ENCODE measurements around the gene GAPDH.

Gene GAPDH

DNA sequence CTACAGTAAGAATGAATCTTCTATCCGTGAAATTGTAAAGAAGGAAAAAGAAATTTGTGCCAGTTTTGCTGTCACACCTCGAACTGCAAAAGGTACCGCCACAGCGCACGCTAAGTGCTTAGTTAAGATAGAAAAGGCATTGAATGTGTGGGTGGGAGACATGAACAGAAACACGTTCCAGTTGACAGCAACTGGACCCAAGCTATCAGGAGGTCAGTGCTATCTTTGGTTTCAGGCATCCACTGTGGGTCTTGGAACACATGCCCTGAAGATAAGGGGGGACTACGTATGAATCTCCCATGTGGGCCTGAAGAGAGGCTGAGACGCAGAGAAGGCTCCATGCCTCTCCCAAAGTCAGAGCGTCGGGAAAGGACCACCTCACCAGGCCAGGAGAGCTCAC lies 11.7 kb downstream of the GAPDH start:
- Histone ChIP-seq H3K36me3 (ENCODE audit: insufficient read depth, low read length) (peaks cover 4% of the 10 kb centered on the region), H3K4me1 (ENCODE audit: insufficient read depth, low read length) (peaks cover 3% of the 10 kb centered on the region; the same call in 1 of the 2 replicates), H3K9me3 (ENCODE audit: control insufficient read depth, insufficient read depth, low read length) (no peaks in the 10 kb centered on the region; the same call in 1 of the 2 replicates), H3K9ac (ENCODE audit: low read depth, low read length) (no peak overlapping the region)

DNA sequence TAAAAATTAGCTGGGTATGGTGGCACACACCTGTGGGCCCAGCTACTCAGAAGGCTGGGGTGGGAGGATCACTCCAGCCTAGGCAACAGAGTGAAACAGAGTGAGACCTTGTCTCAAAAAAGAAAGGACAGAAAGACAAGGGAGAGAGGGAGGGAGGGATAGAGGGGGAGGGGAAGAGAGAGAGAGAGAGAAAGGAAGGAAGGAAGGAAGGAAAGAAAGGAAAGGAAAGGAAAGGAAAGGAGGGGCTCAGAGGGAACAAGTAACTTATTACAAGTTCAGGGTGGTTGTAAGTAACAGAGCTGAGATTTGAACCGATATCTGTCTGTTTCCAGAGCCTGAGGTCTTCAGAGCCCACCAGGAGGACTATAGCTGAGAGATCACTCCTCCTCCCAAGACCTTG lies 13.2 kb downstream of the GAPDH start:
- Histone ChIP-seq H3K36me3 (ENCODE audit: insufficient read depth, low read length) (peaks cover 4% of the 10 kb centered on the region), H3K9ac (ENCODE audit: low read depth, low read length) (no peak overlapping the region), H3K4me1 (ENCODE audit: insufficient read depth, low read length) (peaks cover 8% of the 10 kb centered on the region; the same call in 1 of the 2 replicates), H3K9me3 (ENCODE audit: control insufficient read depth, insufficient read depth, low read length) (no peaks in the 10 kb centered on the region; the same call in 1 of the 2 replicates)

DNA sequence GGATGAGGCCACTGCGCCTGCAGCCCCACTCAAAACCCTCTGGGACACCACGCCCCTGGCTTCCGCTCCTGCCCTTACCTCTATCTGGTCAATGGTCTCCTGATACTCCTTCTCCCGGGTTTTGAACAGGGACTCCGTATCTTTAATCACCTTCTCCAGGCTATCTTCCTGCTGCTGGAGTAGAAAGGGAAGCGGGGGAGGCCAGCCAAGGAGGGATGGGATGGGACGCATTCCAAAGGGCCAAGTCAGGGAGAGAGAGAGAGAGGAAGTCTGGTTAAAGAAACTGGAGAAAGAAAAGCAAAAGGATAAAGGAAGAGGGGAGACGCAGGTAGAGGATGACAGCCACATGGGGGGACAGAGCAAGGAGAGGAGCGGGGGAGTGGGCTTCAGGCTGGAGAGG lies 13.7 kb downstream of the GAPDH start:
- Histone ChIP-seq H3K9ac (ENCODE audit: low read depth, low read length) (no peak overlapping the region), H3K9me3 (ENCODE audit: control insufficient read depth, insufficient read depth, low read length) (no peaks in the 10 kb centered on the region; the same call in 1 of the 2 replicates), H3K36me3 (ENCODE audit: insufficient read depth, low read length) (peaks cover 4% of the 10 kb centered on the region; the same call in 1 of the 2 replicates), H3K4me1 (ENCODE audit: insufficient read depth, low read length) (peaks cover 8% of the 10 kb centered on the region; the same call in 1 of the 2 replicates)

DNA sequence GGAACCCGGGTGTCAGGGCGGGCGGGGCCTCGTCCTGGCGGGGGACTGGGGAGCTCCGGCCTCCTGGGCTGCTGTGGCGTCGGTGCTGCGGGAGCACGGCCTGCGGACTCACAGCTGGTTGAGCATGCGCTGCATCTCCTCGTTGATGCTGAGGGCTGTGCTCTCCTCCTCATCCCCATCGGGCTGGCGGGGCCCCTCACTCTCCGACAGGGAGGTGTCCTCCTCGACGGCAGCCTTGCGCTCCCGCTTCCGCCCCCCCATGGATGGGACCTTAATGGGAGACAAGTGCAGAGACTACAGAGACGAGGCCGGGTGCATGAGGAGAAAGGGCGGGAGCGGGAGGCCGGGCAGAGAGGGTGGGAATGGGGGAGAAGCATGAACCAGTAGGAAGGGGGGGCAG lies 14.2 kb downstream of the GAPDH start:
- peaks cover 4% of the 10 kb centered on the region; the same call in 1 of the 2 replicates for H3K36me3 ChIP-seq (ENCODE audit: insufficient read depth, low read length)
- no peak overlapping the region for H3K9ac ChIP-seq (ENCODE audit: low read depth, low read length)
- H3K4me1 ChIP-seq (ENCODE audit: insufficient read depth, low read length), result peaks cover 8% of the 10 kb centered on the region; the same call in 1 of the 2 replicates
- H3K9me3 ChIP-seq (ENCODE audit: control insufficient read depth, insufficient read depth, low read length), result no peaks in the 10 kb centered on the region; the same call in 1 of the 2 replicates

DNA sequence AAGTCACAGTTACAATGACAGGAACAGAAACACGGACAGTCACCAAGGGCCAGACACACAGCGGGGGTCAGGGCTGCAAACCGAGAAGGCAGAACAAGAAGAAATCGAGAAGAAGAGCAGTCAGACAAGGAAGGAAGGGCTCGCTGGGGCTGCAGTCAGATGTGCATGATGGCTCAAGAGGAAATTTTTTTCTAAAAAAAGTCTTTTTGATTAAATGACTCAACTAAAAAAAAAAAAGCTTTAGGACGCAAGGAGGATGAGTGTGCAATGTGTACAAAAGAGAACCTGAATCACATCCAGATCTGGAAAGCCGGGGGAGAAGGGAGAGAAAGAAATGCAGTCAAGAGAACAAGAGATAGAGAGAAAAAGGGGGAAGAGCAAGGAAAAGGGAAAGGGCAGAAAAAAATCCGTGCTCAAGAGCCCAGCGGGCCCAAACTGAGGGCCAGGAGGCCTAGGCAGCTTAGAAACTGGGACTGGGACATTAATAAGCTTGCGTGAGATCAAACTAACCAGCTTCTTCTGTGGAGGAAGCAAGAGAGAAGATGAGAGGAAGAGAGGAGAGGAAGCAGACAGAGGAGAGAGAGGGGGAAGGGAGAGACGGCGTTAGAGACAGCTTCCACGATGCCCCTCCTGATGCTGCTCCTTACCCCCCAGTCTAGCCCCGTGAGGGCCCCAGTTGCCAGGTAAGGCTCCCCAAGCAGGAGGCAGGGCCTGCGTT lies 14.8 kb downstream of the GAPDH start:
- peaks cover 4% of the 10 kb centered on the region; the same call in 1 of the 2 replicates for H3K36me3 ChIP-seq (ENCODE audit: insufficient read depth, low read length)
- peaks cover 8% of the 10 kb centered on the region; the same call in 1 of the 2 replicates for H3K4me1 ChIP-seq (ENCODE audit: insufficient read depth, low read length)
- no peak overlapping the region for H3K9ac ChIP-seq (ENCODE audit: low read depth, low read length)
- H3K9me3 ChIP-seq (ENCODE audit: control insufficient read depth, insufficient read depth, low read length), result no peaks in the 10 kb centered on the region; the same call in 1 of the 2 replicates

DNA sequence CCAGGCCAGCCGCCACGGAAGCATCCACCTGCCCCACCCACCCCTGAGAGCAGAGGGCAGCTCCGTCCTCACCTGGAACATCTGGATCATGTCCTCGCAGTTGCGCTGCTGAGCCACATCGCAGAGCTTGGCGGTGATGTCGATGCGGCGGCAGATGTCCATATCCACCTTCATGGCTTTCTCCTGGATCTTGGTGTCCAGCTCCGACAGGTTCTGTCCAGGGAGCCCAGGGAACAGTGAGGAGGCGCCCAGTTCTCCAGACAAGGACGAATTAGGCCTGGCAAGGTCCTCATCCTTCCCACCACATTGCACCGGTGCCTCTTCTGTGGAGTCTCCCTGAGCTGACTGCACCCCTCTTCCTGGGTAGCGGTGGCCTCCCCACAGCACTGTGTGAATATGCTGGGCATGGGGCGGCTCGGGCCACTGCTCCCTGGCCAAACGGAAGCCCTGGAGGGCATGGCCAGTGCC lies 15.4 kb downstream of the GAPDH start:
- no peak overlapping the region for H3K9ac ChIP-seq (ENCODE audit: low read depth, low read length)
- peaks cover under 1% of the 10 kb centered on the region; the same call in 1 of the 2 replicates for H3K36me3 ChIP-seq (ENCODE audit: insufficient read depth, low read length)
- H3K4me1 ChIP-seq (ENCODE audit: insufficient read depth, low read length), result peaks cover 8% of the 10 kb centered on the region; the same call in 1 of the 2 replicates
- no peaks in the 10 kb centered on the region for H3K9me3 ChIP-seq (ENCODE audit: control insufficient read depth, insufficient read depth, low read length)

DNA sequence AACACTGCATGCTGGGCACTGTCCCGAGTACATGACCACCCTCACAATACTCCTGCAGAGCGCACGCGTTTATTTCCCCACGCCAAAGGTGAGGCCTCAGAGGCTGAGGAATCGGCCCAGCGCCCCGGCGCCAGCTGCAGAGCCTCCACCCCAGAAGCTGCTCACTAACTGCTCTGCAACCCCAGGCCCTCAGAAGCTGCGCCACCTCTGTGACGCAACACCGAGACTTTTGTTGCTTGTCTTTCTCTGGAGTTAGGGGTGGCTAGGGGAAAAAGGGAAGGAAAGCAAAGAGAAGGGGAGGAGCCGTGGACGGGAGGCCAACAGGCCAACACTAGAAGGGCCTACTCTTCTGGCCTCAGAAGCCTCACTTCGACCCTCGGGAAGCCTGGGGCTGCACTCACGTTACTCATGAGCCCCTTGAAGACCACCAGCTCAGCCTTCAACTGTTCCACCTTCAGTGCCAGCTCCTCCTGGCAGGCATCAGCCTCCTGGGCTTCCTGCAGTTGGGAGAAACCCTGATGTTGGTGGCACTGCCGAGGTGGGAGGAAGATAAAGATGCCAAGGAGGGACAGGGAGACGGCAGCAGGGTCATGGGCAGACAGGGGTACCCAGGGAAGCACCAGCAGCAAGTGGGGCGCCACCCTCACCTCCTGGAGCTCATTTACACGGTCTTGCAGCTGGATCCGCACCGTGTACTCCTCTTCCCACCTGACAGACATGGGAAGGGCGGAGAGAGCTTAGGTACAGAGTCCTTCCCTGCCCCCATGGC lies 16.2 kb downstream of the GAPDH start:
- Histone ChIP-seq H3K36me3 (ENCODE audit: insufficient read depth, low read length) (no peaks in the 10 kb centered on the region), H3K9ac (ENCODE audit: low read depth, low read length) (no peak overlapping the region), H3K9me3 (ENCODE audit: control insufficient read depth, insufficient read depth, low read length) (no peaks in the 10 kb centered on the region), H3K4me1 (ENCODE audit: insufficient read depth, low read length) (peaks cover 8% of the 10 kb centered on the region; the same call in 1 of the 2 replicates)

DNA sequence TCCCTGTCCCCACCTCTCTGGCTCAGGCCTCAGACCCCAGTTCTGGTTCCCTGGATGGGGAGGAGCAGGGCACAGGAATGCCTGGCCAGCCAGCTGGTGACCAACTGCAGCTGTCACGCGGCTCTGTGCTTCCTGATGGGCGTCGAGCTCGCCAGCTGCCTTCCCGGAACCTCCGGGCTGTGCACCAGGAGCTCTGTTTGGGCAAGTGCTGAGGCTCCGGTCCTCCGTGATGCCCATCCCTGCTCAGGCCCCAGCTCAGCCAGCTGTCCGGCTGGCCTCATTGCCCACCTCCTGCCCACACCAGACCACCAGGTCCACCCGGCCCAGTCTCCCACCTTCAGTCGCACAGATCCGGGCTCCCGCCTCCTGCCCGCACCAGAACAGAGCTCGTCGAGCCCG lies 16.7 kb downstream of the GAPDH start:
- no peak overlapping the region for H3K9ac ChIP-seq (ENCODE audit: low read depth, low read length)

DNA sequence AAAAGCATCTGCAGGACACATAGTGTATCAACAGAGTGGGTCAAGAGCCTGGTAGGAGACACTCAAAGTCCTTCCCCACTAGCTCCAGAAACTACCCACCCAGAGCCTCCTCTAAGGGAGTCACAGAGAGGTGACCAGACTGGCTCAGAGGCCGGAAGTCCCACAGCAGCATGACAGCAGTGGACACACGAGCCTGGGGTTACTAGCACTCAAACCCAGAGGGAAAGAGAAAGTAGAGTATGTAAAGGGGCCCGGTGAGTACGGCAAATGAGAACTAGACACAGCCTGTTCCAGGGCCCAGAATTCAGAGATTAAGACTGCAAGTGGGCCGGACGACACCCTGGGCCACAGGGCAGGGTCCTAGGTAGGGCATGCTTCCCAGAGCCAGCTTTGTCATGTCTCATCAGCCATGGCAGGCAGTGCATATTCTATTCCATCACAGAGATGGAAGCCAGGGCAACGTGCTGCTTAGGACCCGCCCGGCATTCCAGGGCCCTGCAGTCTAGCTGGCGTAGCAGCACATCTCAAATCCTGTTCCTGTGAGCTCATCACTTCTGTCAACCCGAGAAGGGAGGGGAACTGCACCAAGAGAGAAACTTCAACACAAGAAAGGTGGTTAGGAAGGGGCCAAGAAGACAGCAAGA lies 17.3 kb downstream of the GAPDH start:
- H3K9ac ChIP-seq (ENCODE audit: low read depth, low read length), result no peak overlapping the region
- H3K4me1 ChIP-seq (ENCODE audit: insufficient read depth, low read length), result peaks cover 8% of the 10 kb centered on the region; the same call in 1 of the 2 replicates
- H3K36me3 ChIP-seq (ENCODE audit: insufficient read depth, low read length), result no peaks in the 10 kb centered on the region

More for the DNA sequence above, 16.7 kb downstream of the GAPDH start:
- no peaks in the 10 kb centered on the region for H3K36me3 ChIP-seq (ENCODE audit: insufficient read depth, low read length)
- peaks cover 8% of the 10 kb centered on the region; the same call in 1 of the 2 replicates for H3K4me1 ChIP-seq (ENCODE audit: insufficient read depth, low read length)
- H3K9me3 ChIP-seq (ENCODE audit: control insufficient read depth, insufficient read depth, low read length), result no peaks in the 10 kb centered on the region

DNA sequence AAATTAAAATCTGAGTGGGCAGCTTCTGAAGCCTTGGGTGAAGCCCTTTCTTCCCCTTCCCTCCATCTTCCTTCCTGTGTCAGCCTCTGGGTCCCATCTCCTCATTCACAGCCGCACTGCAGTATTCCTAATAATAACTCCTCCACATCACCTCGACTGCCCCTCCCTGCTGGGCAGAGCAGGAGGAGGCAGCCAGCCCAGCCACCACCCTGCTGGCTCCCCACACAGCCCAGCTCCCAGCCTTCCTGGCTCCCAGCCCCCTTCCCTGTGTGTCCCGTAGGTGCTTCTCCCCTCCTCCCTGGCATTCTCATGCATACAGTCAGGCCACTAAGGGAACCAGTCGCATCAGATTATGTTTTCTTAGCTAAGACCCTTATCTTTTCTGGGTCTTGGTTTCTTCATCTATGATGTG lies 17.8 kb downstream of the GAPDH start:
- no peaks in the 10 kb centered on the region for H3K36me3 ChIP-seq (ENCODE audit: insufficient read depth, low read length)
- H3K9me3 ChIP-seq (ENCODE audit: control insufficient read depth, insufficient read depth, low read length), result no peaks in the 10 kb centered on the region
- no peak overlapping the region for H3K9ac ChIP-seq (ENCODE audit: low read depth, low read length)
- H3K4me1 ChIP-seq (ENCODE audit: insufficient read depth, low read length), result peaks cover 8% of the 10 kb centered on the region; the same call in 1 of the 2 replicates

More for the DNA sequence above, 17.3 kb downstream of the GAPDH start:
- H3K9me3 ChIP-seq (ENCODE audit: control insufficient read depth, insufficient read depth, low read length), result no peaks in the 10 kb centered on the region

DNA sequence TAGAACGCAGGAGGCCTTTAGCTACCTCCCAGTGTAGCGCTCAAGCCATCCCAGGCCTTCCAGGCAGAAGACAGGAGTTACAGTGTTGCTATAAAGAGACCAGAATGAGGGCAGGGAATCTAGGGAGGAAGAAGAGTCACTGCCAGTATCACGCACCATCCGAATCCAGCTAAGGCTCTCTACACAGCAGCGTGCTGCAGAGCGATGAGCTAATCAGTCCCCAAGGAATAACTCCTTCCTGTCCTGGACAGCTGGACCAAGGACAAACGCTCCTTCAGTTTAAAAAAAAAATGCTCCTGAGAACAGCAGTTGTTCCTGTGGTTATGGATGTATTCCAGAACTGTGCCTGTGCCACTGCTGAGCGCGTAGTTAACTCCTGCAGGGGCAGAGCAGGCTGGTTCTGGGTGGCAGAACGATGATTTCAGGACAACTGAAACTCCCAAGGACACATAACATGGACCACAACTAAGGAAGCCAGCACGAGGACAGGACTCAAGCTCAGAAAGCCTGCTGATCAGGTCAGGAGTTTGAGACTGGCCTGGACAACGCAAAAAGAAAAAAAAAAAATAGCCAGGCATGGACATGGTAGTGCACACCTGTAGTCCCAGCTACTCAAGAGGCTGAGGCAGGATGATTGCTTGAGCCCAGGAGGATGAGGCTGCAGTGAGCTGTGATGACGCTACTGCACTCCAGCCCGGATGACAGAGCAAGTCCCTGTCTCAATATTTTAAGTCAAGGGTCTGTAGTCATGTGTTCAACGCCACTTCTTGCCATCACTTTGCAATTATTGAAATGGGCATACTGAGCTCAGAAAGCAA lies 18.9 kb downstream of the GAPDH start:
- Histone ChIP-seq H3K4me1 (ENCODE audit: insufficient read depth, low read length) (peaks cover 6% of the 10 kb centered on the region; the same call in 1 of the 2 replicates), H3K36me3 (ENCODE audit: insufficient read depth, low read length) (no peaks in the 10 kb centered on the region), H3K9ac (ENCODE audit: low read depth, low read length) (no peak overlapping the region), H3K9me3 (ENCODE audit: control insufficient read depth, insufficient read depth, low read length) (no peaks in the 10 kb centered on the region)

DNA sequence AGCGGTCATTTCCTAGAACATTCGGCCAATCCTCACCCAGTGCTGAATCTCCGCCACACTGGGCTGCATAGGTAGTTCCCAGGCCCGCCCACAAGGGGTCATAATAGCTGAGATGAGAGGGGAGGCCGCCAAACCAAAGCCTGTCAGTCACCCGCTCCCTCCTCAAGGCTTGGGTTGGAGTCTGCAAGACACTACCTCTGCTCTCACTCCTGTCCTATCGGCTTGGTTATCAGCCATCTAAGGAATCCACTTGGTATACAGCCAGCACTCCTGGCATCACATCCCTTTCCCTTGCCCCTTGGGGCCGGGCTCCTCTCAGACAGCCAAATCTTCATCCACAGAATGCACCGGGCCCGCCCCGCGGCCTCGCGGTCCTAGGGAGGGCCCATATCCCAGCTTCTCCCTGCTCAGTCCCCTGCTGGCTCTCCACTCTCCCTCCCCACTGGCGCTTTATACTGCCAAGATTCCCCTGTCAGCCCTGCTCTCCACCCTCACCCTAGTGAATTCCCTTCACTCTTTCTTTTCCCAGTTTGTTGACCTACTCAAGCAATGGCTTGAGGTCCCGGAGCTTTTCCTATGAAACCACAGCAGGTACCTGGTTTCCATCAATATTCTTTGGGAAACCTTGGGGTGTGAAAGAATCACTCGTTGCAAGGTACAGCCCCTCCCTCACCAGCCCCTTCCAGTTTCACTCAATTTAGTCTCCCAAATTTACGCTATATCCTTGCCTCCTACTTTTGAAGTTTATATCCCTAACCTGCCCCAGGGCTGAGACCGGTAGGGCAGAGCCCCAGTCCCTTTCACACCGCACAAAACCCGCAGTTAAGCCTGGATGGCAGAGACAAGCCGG lies 20.1 kb downstream of the GAPDH start:
- Histone ChIP-seq H3K36me3 (ENCODE audit: insufficient read depth, low read length) (peaks cover 2% of the 10 kb centered on the region; the same call in 1 of the 2 replicates), H3K9me3 (ENCODE audit: control insufficient read depth, insufficient read depth, low read length) (no peaks in the 10 kb centered on the region), H3K4me1 (ENCODE audit: insufficient read depth, low read length) (peaks cover 6% of the 10 kb centered on the region; the same call in 1 of the 2 replicates), H3K9ac (ENCODE audit: low read depth, low read length) (peak overlapping the region; percentile 75; the same call in 1 of the 2 replicates)
